Measurements from ENCODE around the gene EVA1A.

EVA1A gene

GRCh38 chr2:75600461-75601011, 39.8 kb upstream of the EVA1A start:
- H3K9ac ChIP-seq (ENCODE audit: low read length), result no peak overlapping the region
- no peaks in the 10 kb centered on the region for H3K36me3 ChIP-seq (ENCODE audit: control insufficient read depth, insufficient read depth, low read length)
- H3K4me3 ChIP-seq (ENCODE audit: low read length), result no peak overlapping the region
- no peaks in the 10 kb centered on the region for H3K4me1 ChIP-seq (ENCODE audit: control insufficient read depth, insufficient read depth, low read length)
- no peaks in the 10 kb centered on the region for H3K27me3 ChIP-seq (ENCODE audit: control insufficient read depth, insufficient read depth, low read length)
- H3K27ac ChIP-seq (ENCODE audit: low read depth, low read length), result no peak overlapping the region

GRCh38 chr2:75598589-75599155, 37.9 kb upstream of the EVA1A start:
- Histone ChIP-seq H3K27me3 (ENCODE audit: control insufficient read depth, insufficient read depth, low read length) (no peaks in the 10 kb centered on the region), H3K4me1 (ENCODE audit: control insufficient read depth, insufficient read depth, low read length) (no peaks in the 10 kb centered on the region), H3K36me3 (ENCODE audit: control insufficient read depth, insufficient read depth, low read length) (no peaks in the 10 kb centered on the region), H3K9ac (ENCODE audit: low read length) (no peak overlapping the region), H3K27ac (ENCODE audit: low read depth, low read length) (no peak overlapping the region), H3K4me3 (ENCODE audit: low read length) (no peak overlapping the region)

GRCh38 chr2:75597949-75598348, 37.2 kb upstream of the EVA1A start:
- Histone ChIP-seq H3K4me3 (ENCODE audit: low read length) (no peak overlapping the region), H3K27ac (ENCODE audit: low read depth, low read length) (no peak overlapping the region), H3K36me3 (ENCODE audit: control insufficient read depth, insufficient read depth, low read length) (no peaks in the 10 kb centered on the region), H3K27me3 (ENCODE audit: control insufficient read depth, insufficient read depth, low read length) (no peaks in the 10 kb centered on the region), H3K4me1 (ENCODE audit: control insufficient read depth, insufficient read depth, low read length) (no peaks in the 10 kb centered on the region), H3K9ac (ENCODE audit: low read length) (no peak overlapping the region)

- Histone ChIP-seq H3K36me3 (ENCODE audit: control insufficient read depth, insufficient read depth, low read length) (no peaks in the 10 kb centered on the region), H3K27me3 (ENCODE audit: control insufficient read depth, insufficient read depth, low read length) (no peaks in the 10 kb centered on the region), H3K27ac (ENCODE audit: low read depth, low read length) (no peak overlapping the region), H3K4me3 (ENCODE audit: low read length) (no peak overlapping the region), H3K4me1 (ENCODE audit: control insufficient read depth, insufficient read depth, low read length) (no peaks in the 10 kb centered on the region), H3K9ac (ENCODE audit: low read length) (no peak overlapping the region)
Observed at GRCh38 chr2:75596784-75597183, 36.0 kb upstream of the EVA1A start.

- no peak overlapping the region for H3K9ac ChIP-seq (ENCODE audit: low read length)
- no peak overlapping the region for H3K27ac ChIP-seq (ENCODE audit: low read depth, low read length)
- no peaks in the 10 kb centered on the region for H3K4me1 ChIP-seq (ENCODE audit: control insufficient read depth, insufficient read depth, low read length)
- no peak overlapping the region for H3K4me3 ChIP-seq (ENCODE audit: low read length)
- H3K27me3 ChIP-seq (ENCODE audit: control insufficient read depth, insufficient read depth, low read length), result no peaks in the 10 kb centered on the region
- H3K36me3 ChIP-seq (ENCODE audit: control insufficient read depth, insufficient read depth, low read length), result no peaks in the 10 kb centered on the region
Observed at GRCh38 chr2:75595541-75596395, 35.0 kb upstream of the EVA1A start.

GRCh38 chr2:75594596-75594995, 33.9 kb upstream of the EVA1A start:
- H3K27me3 ChIP-seq (ENCODE audit: control insufficient read depth, insufficient read depth, low read length), result no peaks in the 10 kb centered on the region
- no peaks in the 10 kb centered on the region for H3K36me3 ChIP-seq (ENCODE audit: control insufficient read depth, insufficient read depth, low read length)
- no peak overlapping the region for H3K27ac ChIP-seq (ENCODE audit: low read depth, low read length)
- no peak overlapping the region for H3K9ac ChIP-seq (ENCODE audit: low read length)
- H3K4me1 ChIP-seq (ENCODE audit: control insufficient read depth, insufficient read depth, low read length), result no peaks in the 10 kb centered on the region
- H3K4me3 ChIP-seq (ENCODE audit: low read length), result no peak overlapping the region

GRCh38 chr2:75592888-75593287, 32.1 kb upstream of the EVA1A start:
- no peaks in the 10 kb centered on the region for H3K36me3 ChIP-seq (ENCODE audit: control insufficient read depth, insufficient read depth, low read length)
- no peak overlapping the region for H3K4me3 ChIP-seq (ENCODE audit: low read length)
- no peak overlapping the region for H3K27ac ChIP-seq (ENCODE audit: low read depth, low read length)
- no peaks in the 10 kb centered on the region for H3K4me1 ChIP-seq (ENCODE audit: control insufficient read depth, insufficient read depth, low read length)
- no peaks in the 10 kb centered on the region for H3K27me3 ChIP-seq (ENCODE audit: control insufficient read depth, insufficient read depth, low read length)
- no peak overlapping the region for H3K9ac ChIP-seq (ENCODE audit: low read length)

GRCh38 chr2:75592030-75592429, 31.3 kb upstream of the EVA1A start:
- Histone ChIP-seq H3K9ac (ENCODE audit: low read length) (no peak overlapping the region), H3K4me1 (ENCODE audit: control insufficient read depth, insufficient read depth, low read length) (no peaks in the 10 kb centered on the region), H3K36me3 (ENCODE audit: control insufficient read depth, insufficient read depth, low read length) (no peaks in the 10 kb centered on the region), H3K4me3 (ENCODE audit: low read length) (no peak overlapping the region), H3K27ac (ENCODE audit: low read depth, low read length) (no peak overlapping the region), H3K27me3 (ENCODE audit: control insufficient read depth, insufficient read depth, low read length) (no peaks in the 10 kb centered on the region)

GRCh38 chr2:75589391-75590105, 28.8 kb upstream of the EVA1A start:
- no peaks in the 10 kb centered on the region for H3K4me1 ChIP-seq (ENCODE audit: control insufficient read depth, insufficient read depth, low read length)
- no peak overlapping the region for H3K4me3 ChIP-seq (ENCODE audit: low read length)
- H3K9ac ChIP-seq (ENCODE audit: low read length), result peak overlapping the region; percentile 2
- no peaks in the 10 kb centered on the region for H3K36me3 ChIP-seq (ENCODE audit: control insufficient read depth, insufficient read depth, low read length)
- H3K27me3 ChIP-seq (ENCODE audit: control insufficient read depth, insufficient read depth, low read length), result no peaks in the 10 kb centered on the region
- H3K27ac ChIP-seq (ENCODE audit: low read depth, low read length), result no peak overlapping the region

GRCh38 chr2:75587954-75588587, 27.3 kb upstream of the EVA1A start:
- Histone ChIP-seq H3K27me3 (ENCODE audit: control insufficient read depth, insufficient read depth, low read length) (no peaks in the 10 kb centered on the region), H3K36me3 (ENCODE audit: control insufficient read depth, insufficient read depth, low read length) (no peaks in the 10 kb centered on the region), H3K9ac (ENCODE audit: low read length) (no peak overlapping the region), H3K27ac (ENCODE audit: low read depth, low read length) (no peak overlapping the region), H3K4me3 (ENCODE audit: low read length) (no peak overlapping the region), H3K4me1 (ENCODE audit: control insufficient read depth, insufficient read depth, low read length) (no peaks in the 10 kb centered on the region)

- Histone ChIP-seq H3K27ac (ENCODE audit: low read depth, low read length) (no peak overlapping the region), H3K27me3 (ENCODE audit: control insufficient read depth, insufficient read depth, low read length) (no peaks in the 10 kb centered on the region), H3K4me1 (ENCODE audit: control insufficient read depth, insufficient read depth, low read length) (no peaks in the 10 kb centered on the region), H3K4me3 (ENCODE audit: low read length) (no peak overlapping the region), H3K36me3 (ENCODE audit: control insufficient read depth, insufficient read depth, low read length) (no peaks in the 10 kb centered on the region), H3K9ac (ENCODE audit: low read length) (no peak overlapping the region)
Observed at GRCh38 chr2:75586971-75587370, 26.2 kb upstream of the EVA1A start.

GRCh38 chr2:75582840-75583239, 22.1 kb upstream of the EVA1A start:
- no peaks in the 10 kb centered on the region for H3K4me1 ChIP-seq (ENCODE audit: control insufficient read depth, insufficient read depth, low read length)

More at GRCh38 chr2:75582840-75583239, 22.1 kb upstream of the EVA1A start:
- Histone ChIP-seq H3K27ac (ENCODE audit: low read depth, low read length) (no peak overlapping the region), H3K27me3 (ENCODE audit: control insufficient read depth, insufficient read depth, low read length) (no peaks in the 10 kb centered on the region), H3K4me3 (ENCODE audit: low read length) (no peak overlapping the region), H3K9ac (ENCODE audit: low read length) (no peak overlapping the region), H3K36me3 (ENCODE audit: control insufficient read depth, insufficient read depth, low read length) (no peaks in the 10 kb centered on the region)

Measured in rectal smooth muscle tissue (tissue), 1 donor.